ENCODE measurements around the gene SPECC1L. TPM values are rescaled to one million over a fixed set of nuclear protein-coding genes. Genes with fewer than 3 reads are reported as not detected.

The SPECC1L gene
- total and polyA plus RNA-seq, 2 of the 8 experiments (the other 6 are each of a cell fraction or from before 2014, with no cell fraction given), result 15.7 to 61.6 TPM

GRCh38 chr22:24424001-24424900 lies 153.6 kb downstream of the SPECC1L start (continued):
- no peak for TF ChIP-seq ATF3 (IDR thresholded peaks at IDR 0.05; ENCODE audit: insufficient read depth, low read depth, low read length)
- no peak for TF ChIP-seq RAD21 (IDR thresholded peaks at IDR 0.05 in 1 of 2, conservative IDR thresholded peaks at IDR 0.05 in 1 of 2; ENCODE audit: low read depth in 2 of 2, low read length in 2 of 2)
